Epidermal melanocyte (primary cell): ENCODE measurements around the gene ANKS6.
A peak's percentile ranks its signal among the peaks of the same experiment; 100 is the strongest.

ENCODE experiments used
- DNase-seq: peaks from one replicate; pipeline ENCODE4 v3.0.0; 2011; ENCODE audit warnings: low spot score; ENCODE audit not compliant: insufficient read length

Gene ANKS6

GRCh38 chr9:98791608-98792490, 4.5 kb downstream of the ANKS6 start:
- DNase-seq, result no peak

DNA sequence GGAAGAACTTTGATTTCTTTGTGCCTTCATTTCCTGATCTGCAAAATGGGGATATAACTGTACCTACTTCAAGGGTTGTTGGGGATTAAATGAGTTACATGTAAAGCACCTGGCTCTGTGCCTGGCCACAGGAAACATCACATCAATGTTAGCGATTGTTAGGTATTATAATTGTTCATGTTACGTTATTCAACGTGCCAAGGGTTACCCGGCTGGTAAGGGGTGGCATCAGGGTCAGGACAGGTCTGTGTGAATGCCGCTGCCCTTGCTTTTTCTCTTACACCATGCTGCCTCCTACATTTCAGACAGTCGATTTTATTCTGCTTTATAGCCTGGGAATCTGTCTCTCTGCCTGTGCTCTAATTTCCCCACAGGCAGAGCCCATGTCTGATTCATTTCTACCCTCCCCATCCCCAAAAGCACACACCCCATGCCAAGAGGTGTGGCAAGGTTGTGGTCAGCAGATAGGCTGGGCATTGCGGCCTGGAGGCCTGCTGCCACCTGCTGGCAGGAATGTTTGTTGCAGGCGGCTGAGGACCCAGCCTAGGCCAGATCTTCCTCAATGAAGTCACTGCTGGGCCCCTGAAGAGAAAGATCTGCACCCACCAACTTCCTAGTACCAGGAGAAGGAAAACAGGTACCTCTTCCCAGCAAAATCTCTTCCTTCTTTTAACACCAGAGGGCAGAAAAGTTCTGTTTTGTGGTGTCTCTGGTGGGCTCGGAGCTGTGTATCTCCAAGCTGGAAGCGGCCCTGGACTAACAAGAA, 5.3 kb downstream of the ANKS6 start:
- peak; percentile 91 for DNase-seq

GRCh38 chr9:98790134-98790841, 6.1 kb downstream of the ANKS6 start:
- DNase-seq, result no peak

- no peak for DNase-seq
These were observed 6.7 kb downstream of the ANKS6 start for GRCh38 chr9:98789483-98790133.

- no peak for DNase-seq
These were observed 8.5 kb downstream of the ANKS6 start for GRCh38 chr9:98787766-98788335.

GRCh38 chr9:98786750-98787510, 9.4 kb downstream of the ANKS6 start:
- no peak for DNase-seq

DNA sequence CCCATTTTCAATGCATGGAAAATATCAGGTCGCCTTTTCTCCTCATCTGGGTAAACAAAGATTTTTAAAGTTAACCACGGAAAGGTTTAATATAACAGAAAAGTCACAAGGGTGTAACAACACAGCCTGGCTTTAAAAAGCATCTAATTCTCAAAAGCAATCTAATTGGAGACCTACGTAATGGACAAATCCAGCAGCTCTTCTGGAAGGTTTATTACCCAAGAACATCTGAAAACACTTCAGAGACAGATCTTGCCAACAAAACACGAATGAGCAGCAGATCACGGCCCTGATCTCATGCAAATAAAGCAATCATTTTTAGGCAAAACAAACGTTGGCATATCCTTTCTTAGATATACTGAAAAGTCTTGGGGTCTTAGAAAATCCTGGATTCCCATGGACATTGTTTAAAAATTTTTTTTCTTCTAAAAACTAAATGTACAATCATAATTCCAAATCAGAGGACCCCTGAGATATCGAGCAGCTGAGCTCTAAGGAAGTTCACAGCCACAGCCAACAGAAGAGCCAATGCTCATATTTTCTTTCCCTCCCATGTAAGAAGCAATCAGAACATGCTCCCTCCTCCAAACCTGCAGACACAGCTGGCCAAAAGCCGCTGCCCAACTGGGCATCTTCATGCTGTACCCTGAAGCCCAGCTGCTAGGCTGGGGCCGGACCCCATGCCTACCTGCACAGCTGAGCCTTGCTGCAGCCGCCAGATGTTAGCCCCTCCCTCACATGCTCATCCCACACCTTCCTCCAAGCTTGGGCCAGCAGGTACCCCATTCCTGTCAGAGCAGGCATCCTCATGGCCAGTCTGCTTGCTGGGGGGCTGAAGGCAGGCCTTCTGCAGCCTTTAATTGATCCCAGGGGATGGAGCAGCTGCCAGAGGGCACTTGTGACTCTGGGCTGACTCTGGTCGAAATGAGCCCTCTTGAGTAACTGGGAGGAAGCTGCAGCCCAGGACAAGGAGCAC, 11.2 kb downstream of the ANKS6 start:
- DNase-seq, result no peak

- no peak for DNase-seq
These were observed 12.7 kb downstream of the ANKS6 start for GRCh38 chr9:98783518-98784226.

- no peak for DNase-seq
These were observed 14.6 kb downstream of the ANKS6 start for GRCh38 chr9:98781588-98782383.

GRCh38 chr9:98780059-98780749, 16.2 kb downstream of the ANKS6 start:
- DNase-seq, result no peak

DNA sequence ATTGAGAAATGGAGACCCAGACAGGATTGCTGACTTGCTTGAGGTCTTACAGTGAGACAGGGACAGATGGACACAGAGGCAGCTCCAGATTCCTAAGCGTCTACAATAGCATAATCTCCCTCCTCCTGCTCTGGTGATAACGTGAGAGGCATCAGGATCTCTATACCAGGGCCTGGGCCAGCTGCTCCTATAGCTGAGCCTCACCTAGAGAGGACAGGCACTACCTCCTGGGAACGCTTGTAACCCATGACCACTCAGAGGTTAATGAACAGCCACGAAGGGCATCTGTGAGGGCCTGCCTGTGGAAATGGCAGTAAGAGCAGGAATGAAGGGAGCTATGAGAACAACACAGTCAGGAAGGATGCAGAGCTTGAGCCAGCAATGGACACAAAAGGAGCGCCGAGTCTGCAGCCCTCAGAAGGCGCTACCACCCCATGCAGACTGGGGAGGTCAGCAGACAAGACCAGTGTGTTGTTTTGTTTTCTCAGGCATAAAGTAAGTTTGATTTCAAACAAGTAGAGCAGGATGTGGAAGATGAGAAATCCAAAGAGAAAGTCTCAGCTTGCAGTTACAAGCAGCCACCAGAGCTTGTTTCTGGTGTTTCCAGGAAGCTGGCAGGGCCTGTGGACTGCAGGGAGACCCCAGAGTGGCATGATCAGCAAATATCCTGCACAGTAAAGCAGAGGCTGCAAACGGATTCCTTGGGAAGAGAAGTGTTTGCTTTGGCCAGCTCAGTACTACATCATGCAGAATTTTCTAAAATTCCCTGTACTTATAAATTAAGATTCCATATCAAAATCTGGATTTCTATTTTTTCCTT, 17.4 kb downstream of the ANKS6 start:
- no peak for DNase-seq

- no peak for DNase-seq
These were observed 18.1 kb downstream of the ANKS6 start for GRCh38 chr9:98778251-98778650.

DNA sequence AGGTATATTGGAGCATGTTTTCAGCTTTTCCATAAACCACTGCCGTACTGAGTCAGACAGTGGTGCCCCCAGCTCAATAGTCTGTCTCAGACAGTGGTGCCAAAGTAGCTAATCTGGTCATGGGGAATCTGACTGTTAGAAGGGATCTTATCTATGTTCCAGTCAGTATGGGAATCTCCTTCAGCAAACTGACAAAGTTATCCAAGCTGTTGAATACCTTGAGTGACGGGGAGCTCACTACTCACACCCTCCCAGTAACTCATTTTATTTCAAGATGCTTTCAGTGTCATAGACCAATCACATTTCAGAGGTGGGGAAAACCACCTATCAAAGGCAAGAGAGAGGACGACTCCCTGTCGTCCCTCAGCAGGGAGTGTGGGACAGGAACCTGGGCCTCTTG, 18.7 kb downstream of the ANKS6 start:
- DNase-seq, result no peak

DNA sequence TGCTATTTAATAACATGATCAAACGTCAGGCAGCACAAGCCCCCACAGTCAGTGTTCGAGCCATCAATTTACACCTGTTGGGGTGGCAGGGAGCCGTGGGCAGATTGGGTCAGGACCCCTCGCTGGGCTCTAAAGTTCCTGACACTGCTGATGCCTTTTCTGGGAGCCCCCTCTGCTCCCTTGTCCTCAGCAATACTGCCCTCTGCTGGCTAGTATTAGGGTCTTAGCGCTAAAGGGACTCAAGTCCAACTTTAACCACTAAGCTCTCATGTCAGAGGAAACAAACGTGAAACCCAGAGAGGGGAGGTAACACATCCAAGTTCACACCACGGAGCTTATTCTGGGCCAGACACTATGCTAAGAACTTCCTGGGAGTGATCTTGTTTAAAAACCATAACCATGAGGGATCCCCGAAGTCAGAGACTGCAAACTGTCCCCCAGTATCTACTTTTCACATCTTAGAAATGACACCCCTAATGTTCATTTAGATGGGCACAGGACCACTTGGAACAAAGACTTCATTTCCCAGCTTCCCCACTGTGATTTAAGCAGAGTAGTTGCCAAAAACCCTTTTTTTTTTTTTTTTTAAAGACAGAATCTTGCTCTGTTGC, 20.4 kb downstream of the ANKS6 start:
- DNase-seq, result peak; percentile 77

DNA sequence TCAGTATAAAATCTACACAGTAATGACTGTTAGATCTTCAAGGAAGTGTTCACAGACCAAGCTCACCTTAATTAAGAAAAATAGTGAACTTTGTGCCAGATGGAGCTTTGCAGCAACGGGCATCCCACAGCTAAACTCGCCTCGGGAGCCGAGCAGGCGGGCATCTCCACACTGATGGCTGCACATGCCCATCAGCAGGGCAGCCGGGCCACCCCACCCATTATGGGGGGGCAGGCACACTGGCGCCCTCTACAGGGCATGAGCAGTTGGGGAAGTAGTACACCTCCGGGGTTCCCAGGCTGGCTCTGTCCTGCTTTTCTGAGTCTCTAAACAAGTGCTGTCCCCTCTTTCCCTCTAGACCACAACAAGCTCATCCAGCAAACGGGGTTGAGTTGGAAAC, 21.6 kb downstream of the ANKS6 start:
- DNase-seq, result no peak

GRCh38 chr9:98773721-98774120, 22.6 kb downstream of the ANKS6 start:
- no peak for DNase-seq
